Measurements from ENCODE around the gene PIK3C3. TPM values are rescaled to one million over a fixed set of nuclear protein-coding genes. Genes with fewer than 3 reads are reported as not detected.
A peak's percentile ranks its signal among the peaks of the same experiment; 100 is the strongest.

Gene PIK3C3
- polyA plus RNA-seq, 1 of the 3 experiments (the other 2 are of a cell fraction) = 26.9 TPM

DNA sequence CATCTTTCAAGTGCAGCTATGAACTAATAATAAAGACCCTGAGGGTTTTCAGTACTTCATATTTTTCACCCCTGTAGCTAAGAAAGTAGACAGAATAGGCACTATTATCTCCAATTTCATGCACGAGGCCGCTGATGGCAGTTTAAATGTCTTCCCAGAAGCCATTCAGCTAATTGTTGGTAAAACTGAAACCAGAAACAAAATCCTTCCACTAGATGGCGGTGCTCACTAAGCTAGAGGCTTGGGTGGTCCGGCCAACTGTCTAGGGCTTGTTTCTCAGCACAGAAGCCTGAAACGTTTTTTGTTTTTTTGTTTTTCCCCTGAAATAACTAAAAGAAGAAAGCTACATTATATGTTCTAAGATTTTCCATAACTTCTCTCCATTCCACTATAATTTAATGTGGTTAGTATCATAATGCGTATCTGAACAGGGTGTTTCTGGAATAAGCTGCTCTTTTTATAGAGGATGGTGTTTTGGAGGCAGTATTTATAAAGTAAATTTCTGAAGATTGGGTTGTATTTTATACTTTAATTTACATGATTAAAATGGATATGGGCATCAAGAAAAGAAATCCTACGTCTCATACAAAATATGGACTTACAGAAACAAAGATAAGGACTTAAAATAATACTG, 159.4 kb downstream of the PIK3C3 start (continued):
- TF ChIP-seq, protein P1, sequence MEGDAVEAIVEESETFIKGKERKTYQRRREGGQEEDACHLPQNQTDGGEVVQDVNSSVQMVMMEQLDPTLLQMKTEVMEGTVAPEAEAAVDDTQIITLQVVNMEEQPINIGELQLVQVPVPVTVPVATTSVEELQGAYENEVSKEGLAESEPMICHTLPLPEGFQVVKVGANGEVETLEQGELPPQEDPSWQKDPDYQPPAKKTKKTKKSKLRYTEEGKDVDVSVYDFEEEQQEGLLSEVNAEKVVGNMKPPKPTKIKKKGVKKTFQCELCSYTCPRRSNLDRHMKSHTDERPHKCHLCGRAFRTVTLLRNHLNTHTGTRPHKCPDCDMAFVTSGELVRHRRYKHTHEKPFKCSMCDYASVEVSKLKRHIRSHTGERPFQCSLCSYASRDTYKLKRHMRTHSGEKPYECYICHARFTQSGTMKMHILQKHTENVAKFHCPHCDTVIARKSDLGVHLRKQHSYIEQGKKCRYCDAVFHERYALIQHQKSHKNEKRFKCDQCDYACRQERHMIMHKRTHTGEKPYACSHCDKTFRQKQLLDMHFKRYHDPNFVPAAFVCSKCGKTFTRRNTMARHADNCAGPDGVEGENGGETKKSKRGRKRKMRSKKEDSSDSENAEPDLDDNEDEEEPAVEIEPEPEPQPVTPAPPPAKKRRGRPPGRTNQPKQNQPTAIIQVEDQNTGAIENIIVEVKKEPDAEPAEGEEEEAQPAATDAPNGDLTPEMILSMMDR (IDR thresholded peaks at IDR 0.05) = peak; percentile 95

DNA sequence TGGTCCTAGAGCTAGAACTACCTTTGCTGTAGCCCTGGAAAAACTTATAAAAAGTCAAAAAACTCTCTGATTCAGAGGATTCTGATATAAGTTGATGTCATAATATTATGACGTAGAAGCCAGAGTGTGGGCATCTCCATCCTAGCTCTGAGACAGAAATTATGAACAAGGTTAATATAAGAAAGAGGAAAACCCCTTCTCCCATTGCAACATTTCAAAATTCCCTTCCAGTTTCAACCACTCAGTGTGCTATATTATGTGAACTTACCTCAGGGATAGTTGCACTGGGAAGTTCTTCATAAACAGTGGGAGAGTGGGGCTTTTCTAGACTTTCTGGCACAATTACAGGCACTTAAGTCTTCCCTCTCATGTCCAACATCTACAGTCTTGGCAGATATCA, 171.6 kb downstream of the PIK3C3 start:
- Histone ChIP-seq H2AFZ (ENCODE audit: low read depth) (no peak overlapping the region), H3K4me3 (ENCODE audit: low read depth in 2 of 2, low read length in 1 of 2) (no peak overlapping the region), H3K79me2 (ENCODE audit: insufficient read depth) (no peaks in the 10 kb centered on the region), H3F3A (replicated peaks; ENCODE audit: insufficient read depth) (no peaks in the 10 kb centered on the region), H3K27ac (ENCODE audit: low read depth in 2 of 2, low read length in 1 of 2) (no peak overlapping the region), H3K9me2 (no peaks in the 10 kb centered on the region), H3K9me3 (no peaks in the 10 kb centered on the region), H3K36me3 (replicated peaks in 1 of 2; ENCODE audit: control insufficient read depth in 1 of 2, insufficient read depth in 2 of 2, low read length in 1 of 2) (no peaks in the 10 kb centered on the region), H3K27me3 (ENCODE audit: insufficient read depth) (no peaks in the 10 kb centered on the region), H4K20me1 (ENCODE audit: insufficient read depth) (no peaks in the 10 kb centered on the region), H3K4me2 (no peak overlapping the region), H3K9ac (no peak overlapping the region), H3K4me1 (ENCODE audit: control insufficient read depth in 1 of 2, insufficient read depth in 2 of 2, low read depth in 1 of 2, low read length in 1 of 2) (peaks cover 0 to 6% of the 10 kb centered on the region in 2 experiments; a peak in 1 of 4 replicates)
- ChIA-PET POLR2A (no interaction called here), CTCF (interaction anchor here (2.3 kb wide), 1 partner anchor 13 kb away, joined by 22 read pairs; no protein-coding TSS in a partner anchor)
- WGBS (ENCODE audit: low lambda C conversion rate) = 71% methylated on average over 1 of the region's 1 CpG
- DNase-seq = no peak
- TF ChIP-seq FOSL2 (IDR thresholded peaks at IDR 0.05; ENCODE audit: borderline replicate concordance, low read depth) (no peak), TCF12 (IDR thresholded peaks at IDR 0.05) (no peak), EZH2phosphoT487 (IDR thresholded peaks at IDR 0.05; ENCODE audit: borderline replicate concordance, low read depth) (no peak), SMC3 (IDR thresholded peaks at IDR 0.05; ENCODE audit: low read depth, low read length) (no peak)

DNA sequence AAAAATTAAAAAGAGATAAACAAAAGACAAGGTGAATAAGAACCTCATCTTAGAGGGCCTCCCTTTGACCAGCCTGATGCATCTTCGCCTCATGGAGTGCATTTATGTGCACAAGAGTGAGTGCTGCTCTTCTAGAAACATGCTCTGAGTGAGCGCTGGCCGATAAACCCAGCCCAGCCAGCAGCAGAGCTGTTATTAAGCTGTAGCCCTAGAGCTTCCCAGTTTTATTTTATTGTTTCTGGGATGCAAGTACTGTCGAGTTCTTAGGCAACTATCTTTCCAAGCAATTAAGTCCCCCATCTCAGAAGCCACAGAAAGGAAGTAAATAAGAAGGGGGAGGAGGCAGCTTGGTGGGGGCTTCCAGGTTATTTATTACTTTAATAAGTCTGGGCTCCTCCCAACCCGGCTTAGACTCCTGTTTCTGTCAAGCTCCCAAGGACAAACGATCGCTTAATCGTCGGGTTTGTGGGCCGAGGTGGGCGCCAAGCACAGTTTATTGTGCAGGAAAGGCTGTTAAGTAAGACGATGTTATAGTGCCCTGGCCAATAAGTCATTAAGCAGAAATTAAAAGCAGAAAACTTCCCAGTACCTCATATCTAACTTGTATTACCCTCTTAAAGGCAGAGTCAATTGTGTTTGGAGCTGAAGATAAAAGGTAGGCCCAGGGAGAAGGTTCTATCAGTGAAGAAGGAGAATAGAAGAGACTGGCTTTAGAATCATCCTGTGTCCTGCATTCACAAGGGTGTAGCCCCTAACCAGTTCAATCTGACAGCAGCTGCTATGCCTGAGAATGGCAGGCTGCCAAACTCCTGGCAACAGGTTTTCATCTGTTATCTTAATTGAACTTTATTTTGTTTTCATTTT, 176.3 kb downstream of the PIK3C3 start:
- Histone ChIP-seq H3F3A (replicated peaks; ENCODE audit: insufficient read depth) (no peaks in the 10 kb centered on the region), H3K27ac (ENCODE audit: low read depth in 2 of 2, low read length in 1 of 2) (peak overlapping the region in 1 of 2 experiments; percentile 30; a peak in 1 of 4 replicates), H3K4me1 (ENCODE audit: control insufficient read depth in 1 of 2, insufficient read depth in 2 of 2, low read depth in 1 of 2, low read length in 1 of 2) (peaks cover 0 to 11% of the 10 kb centered on the region in 2 experiments; a peak in 1 of 4 replicates), H3K9me2 (no peaks in the 10 kb centered on the region), H3K27me3 (ENCODE audit: insufficient read depth) (no peaks in the 10 kb centered on the region), H3K4me2 (no peak overlapping the region), H2AFZ (ENCODE audit: low read depth) (no peak overlapping the region), H3K79me2 (ENCODE audit: insufficient read depth) (no peaks in the 10 kb centered on the region), H3K9ac (no peak overlapping the region), H3K4me3 (ENCODE audit: low read depth in 2 of 2, low read length in 1 of 2) (no peak overlapping the region), H3K9me3 (no peaks in the 10 kb centered on the region), H3K36me3 (replicated peaks in 1 of 2; ENCODE audit: control insufficient read depth in 1 of 2, insufficient read depth in 2 of 2, low read length in 1 of 2) (no peaks in the 10 kb centered on the region), H4K20me1 (ENCODE audit: insufficient read depth) (no peaks in the 10 kb centered on the region)
- ChIA-PET CTCF (interaction anchor here (0.7 to 3.8 kb wide), 4 partner anchors 17 to 702 kb away, joined by 3 to 25 read pairs (median 4); no protein-coding TSS in a partner anchor), POLR2A (no interaction called here)
- 50% methylated on average over 12 of the region's 12 CpGs for WGBS (ENCODE audit: low lambda C conversion rate)
- peak; percentile 35 for DNase-seq
- TF ChIP-seq, protein P2, sequence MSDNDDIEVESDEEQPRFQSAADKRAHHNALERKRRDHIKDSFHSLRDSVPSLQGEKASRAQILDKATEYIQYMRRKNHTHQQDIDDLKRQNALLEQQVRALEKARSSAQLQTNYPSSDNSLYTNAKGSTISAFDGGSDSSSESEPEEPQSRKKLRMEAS (IDR thresholded peaks at IDR 0.05; ENCODE audit: low read depth) = no peak
- TF ChIP-seq NFIC (IDR thresholded peaks at IDR 0.05; ENCODE audit: borderline replicate concordance) (no peak), RFX5 (IDR thresholded peaks at IDR 0.05; ENCODE audit: low read length) (no peak), FOXM1 (IDR thresholded peaks at IDR 0.05; ENCODE audit: low read depth) (no peak), RCOR1 (IDR thresholded peaks at IDR 0.05; ENCODE audit: low read length) (no peak), MXI1 (IDR thresholded peaks at IDR 0.05; ENCODE audit: low read depth, low read length) (no peak), FOSL2 (IDR thresholded peaks at IDR 0.05; ENCODE audit: borderline replicate concordance, low read depth) (no peak)
- TF ChIP-seq, protein P3, sequence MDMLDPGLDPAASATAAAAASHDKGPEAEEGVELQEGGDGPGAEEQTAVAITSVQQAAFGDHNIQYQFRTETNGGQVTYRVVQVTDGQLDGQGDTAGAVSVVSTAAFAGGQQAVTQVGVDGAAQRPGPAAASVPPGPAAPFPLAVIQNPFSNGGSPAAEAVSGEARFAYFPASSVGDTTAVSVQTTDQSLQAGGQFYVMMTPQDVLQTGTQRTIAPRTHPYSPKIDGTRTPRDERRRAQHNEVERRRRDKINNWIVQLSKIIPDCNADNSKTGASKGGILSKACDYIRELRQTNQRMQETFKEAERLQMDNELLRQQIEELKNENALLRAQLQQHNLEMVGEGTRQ (IDR thresholded peaks at IDR 0.05; ENCODE audit: borderline replicate concordance, low read depth, low read length) = no peak
- TF ChIP-seq, protein P4, sequence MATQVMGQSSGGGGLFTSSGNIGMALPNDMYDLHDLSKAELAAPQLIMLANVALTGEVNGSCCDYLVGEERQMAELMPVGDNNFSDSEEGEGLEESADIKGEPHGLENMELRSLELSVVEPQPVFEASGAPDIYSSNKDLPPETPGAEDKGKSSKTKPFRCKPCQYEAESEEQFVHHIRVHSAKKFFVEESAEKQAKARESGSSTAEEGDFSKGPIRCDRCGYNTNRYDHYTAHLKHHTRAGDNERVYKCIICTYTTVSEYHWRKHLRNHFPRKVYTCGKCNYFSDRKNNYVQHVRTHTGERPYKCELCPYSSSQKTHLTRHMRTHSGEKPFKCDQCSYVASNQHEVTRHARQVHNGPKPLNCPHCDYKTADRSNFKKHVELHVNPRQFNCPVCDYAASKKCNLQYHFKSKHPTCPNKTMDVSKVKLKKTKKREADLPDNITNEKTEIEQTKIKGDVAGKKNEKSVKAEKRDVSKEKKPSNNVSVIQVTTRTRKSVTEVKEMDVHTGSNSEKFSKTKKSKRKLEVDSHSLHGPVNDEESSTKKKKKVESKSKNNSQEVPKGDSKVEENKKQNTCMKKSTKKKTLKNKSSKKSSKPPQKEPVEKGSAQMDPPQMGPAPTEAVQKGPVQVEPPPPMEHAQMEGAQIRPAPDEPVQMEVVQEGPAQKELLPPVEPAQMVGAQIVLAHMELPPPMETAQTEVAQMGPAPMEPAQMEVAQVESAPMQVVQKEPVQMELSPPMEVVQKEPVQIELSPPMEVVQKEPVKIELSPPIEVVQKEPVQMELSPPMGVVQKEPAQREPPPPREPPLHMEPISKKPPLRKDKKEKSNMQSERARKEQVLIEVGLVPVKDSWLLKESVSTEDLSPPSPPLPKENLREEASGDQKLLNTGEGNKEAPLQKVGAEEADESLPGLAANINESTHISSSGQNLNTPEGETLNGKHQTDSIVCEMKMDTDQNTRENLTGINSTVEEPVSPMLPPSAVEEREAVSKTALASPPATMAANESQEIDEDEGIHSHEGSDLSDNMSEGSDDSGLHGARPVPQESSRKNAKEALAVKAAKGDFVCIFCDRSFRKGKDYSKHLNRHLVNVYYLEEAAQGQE (IDR thresholded peaks at IDR 0.05; ENCODE audit: low read depth, low read length) = no peak
- TF ChIP-seq, protein P5, sequence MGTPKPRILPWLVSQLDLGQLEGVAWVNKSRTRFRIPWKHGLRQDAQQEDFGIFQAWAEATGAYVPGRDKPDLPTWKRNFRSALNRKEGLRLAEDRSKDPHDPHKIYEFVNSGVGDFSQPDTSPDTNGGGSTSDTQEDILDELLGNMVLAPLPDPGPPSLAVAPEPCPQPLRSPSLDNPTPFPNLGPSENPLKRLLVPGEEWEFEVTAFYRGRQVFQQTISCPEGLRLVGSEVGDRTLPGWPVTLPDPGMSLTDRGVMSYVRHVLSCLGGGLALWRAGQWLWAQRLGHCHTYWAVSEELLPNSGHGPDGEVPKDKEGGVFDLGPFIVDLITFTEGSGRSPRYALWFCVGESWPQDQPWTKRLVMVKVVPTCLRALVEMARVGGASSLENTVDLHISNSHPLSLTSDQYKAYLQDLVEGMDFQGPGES (IDR thresholded peaks at IDR 0.05; ENCODE audit: low read depth, low read length) = no peak

Data from SK-N-SH (cell line).